Nucleus accumbens (tissue), 56 donors: ENCODE results near the gene SREBF1.

ENCODE experiments used
- DNase-seq, 56 donors: peaks; one replicate each; lab custom pipeline; 2025; lab: John Stamatoyannopoulos, UW

SREBF1 gene

DNA sequence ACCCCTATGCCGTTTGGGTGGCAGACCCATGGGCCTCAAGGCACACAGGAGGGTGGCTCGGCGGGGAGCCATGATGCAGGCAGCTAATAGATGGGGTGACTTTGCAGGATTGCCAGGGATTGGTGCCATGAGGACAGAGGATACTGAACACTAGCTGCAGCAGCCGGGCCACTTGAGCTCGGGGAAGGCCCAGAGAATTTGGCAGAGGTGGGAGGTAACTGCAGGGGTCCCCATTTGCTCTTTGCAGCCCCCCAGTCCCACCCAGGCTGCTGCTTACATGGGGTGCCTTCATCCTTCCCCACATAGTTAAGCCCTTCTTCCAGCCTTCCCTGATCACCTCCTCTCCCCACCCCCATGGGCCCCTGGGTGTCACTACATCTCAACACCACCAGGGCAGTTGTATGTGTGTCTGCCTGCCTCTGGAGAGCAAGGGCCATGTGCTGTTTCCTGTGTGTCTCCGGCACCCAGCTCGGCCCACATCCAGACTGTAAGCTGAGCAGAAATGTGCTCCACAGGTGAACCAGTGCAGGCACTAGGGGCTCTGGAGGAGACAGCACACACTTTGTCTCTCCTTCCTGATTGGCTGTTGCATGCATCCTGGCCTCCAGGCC, 52.0 kb downstream of the SREBF1 start:
- DNase-seq = peak in 20 of 56 donors; percentile 27 to 54 (median 41)

DNA sequence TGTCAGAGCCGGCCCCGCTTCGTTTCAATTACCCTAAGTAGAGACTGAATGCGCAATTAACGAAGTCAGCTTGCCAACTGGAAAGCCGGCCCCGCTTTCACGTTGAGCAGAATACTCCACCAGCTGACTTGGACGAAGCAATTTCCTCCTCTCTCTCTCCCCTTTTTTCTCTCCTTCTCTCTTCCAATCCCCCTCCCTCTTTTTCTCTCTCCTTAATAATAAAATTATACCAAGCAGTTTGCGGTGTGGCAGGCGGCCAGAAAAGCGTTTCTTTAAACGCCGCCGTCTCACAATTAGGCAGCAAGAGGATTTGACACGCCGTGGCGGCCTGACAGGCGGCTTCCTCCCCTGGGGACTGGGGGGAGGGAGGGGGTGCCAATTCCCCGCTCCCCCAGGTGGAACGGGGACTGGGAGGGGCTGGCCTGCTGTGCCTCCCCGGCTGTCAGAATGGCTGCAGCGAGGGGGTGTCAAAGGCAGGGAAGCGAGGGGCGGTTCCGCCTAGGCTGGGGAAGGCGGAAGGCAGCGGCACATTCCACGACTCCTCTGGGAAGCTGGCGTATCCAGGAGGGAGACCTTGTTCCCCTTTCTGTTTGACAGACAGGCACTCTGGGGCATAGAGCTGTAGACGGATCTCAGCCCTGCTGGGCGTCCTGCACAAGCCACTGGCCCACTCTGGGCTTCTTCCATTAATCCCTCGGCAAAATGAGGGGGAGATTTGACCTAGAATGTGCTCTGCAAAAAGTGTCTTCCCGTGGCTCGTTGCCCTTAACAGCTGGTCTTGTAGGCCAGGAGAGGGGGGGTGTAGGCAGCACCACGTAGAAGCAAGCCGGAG, 52.7 kb downstream of the SREBF1 start:
- peak in 49 of 56 donors; percentile 43 to 86 (median 68) for DNase-seq

DNA sequence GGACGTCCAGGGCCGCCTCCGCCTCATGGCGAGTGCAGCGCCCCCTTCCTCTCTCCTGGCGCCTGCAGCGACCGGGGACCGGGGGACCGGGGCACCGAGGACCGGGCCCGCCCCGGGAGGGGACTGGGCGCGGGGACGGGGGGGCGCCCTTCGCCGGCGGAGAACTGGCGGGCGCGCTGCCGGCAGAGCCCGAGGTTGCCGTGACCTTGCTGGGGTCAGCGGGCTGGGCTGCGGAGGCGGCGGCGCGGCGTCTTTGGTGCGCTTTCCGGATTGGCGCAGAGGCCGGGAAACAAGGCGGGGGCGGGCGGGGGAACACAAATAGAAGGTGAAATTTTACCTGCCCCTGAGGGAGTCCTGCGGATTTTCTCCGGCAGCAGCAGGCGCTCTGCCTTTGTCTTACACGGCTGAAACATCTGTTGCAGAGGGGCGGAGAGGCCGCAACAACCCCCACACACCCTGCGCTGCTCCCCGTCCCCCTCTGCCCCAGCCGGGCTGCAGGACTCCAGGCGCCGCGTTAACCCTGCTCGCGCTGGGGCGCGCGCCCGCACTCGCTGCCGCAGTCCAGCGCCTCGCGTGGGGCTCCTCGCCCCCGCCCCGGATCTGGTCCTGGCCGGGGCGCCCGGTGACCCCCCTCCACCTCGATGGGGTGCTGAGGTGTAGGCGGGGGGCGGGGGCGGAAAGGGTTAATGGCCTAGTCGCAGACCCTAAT, 53.5 kb downstream of the SREBF1 start:
- DNase-seq = peak in 46 of 56 donors; percentile 37 to 87 (median 64)

DNA sequence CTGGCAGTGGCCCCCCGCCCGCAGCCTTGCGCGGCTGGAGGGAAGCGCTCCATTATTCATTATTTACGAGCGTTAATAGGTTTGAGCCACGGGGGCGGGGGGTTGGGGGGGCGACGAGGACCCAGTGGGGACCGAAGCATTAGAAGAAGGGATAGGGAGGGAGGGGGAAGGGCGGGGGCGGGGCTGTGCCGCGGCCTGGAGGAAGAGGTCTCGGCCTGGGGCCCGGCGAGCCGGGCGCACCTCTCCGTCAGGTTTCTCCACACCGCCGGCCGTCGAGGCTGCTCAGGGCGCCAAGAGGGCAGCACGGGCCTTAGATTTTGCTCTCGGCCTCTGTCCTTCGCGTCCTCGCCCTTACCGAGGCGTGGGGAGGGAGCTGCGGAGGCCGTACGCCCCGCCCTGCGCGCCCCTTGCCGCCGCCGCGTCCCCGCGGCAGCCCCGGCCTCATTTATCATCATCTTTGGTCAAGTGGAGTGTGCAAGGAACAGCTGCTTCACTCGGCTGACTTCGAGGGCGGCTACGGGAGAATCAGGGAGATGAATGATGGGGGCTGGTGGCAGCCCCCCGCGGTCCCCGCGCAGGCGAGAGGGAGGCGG, 54.2 kb downstream of the SREBF1 start:
- DNase-seq = peak in 26 of 56 donors; percentile 65 to 93 (median 81)

DNA sequence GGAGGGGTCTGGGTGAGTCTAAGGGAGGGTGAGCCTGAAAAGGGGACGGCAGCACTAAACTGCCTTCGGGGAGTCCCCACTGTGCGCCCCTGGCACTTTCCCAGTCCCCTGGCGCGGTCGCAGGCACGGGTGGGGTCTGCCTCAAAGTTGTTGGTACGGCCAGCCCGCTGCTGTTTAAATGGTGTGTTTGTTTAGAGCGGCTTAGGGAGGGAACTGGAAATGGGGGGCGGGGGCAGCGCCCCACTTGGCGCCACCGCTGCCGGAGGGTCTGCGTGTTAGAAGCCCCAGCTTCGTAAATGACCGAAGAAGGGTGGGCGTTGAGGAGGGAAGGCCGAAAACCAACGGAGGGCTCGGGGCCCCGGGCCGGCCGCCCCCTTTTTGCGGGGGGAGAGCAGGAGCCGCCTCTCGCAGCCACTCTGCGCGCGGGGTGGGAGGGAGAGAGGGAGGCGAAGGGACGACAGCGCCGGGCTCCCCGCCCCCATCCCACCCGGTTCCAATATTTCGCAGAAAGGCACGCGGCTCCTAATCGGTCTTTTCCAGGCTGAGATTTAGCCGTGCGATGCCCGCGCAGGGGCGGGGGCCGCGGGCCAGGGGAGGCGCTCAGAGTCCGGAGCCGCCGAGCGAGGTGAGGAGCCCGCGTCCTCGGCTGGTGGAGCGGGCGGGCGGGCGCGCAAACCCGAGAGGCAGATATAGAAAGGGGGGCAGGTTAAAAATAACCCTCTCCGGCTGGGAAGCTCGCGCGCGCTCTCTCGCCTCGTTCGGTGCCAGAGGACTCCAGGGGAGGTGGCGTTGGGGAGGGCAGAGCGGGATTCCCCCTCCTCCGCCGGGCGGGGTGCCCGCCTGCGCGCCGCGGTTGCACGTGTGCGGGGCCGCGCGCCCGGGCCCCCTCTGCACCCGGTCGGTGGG, 54.9 kb downstream of the SREBF1 start:
- peak in 55 of 56 donors; percentile 37 to 93 (median 84) for DNase-seq

DNA sequence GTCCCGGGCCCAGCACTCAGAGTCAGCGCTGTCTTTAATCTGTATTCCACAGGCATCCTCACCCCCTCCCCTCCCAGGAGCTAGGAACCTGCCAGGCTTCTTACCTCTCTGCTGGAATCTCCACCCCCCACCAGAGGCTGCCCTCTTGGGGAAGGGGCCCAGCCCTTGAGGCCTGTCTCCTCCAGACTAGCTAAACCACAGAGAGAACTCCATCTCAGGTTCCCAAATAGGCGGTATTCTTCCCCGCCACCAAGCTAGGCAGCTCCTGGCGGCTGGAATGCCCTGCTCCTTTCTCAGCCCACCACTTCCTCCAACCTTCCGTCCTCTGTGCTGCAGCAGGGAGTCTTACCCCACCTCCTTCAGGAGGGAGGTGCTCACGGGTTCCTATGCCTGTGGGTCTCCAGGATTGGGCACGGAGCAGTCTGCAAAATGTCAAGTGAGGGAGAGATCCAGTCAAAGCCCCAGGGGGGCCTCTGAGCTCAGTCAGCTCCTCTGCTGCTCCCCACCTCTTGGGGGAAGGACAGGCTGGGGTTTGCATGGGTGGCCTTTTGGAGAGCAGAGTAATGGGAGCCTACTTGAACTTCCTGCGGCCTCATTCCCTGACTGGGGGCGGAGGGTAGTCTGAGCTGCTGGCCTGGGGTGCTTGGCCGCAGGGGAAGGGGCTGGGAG, 55.7 kb downstream of the SREBF1 start:
- DNase-seq = peak in 34 of 56 donors; percentile 23 to 77 (median 52)

DNA sequence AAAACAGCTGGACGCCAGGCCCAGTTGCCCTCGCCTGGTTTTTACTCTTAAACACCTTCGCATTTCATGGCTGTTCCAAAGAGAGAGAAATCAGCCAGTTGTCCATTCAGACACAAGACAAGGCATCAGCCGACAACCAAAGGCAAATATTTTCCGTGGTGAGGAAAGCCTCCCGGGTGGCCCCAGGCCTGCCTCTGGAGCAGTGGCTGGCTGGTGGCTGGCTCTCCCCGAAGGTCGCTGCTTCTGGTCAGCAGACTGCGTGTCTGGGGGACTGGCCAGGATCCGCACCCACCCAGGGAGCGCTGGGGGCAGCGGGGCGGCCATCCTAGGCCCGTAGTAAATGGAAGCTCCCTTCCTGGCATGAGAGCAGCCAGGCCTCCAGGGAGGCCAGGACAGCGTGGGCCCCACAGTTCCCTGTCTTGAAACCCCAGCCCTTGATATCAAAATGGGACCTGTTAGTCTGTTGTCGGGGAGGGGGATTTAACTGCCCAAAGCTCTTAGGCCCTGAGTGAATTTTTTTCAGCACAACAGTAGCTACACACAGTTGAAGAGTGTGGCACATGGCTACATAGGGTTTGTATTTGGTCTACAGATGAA, 57.7 kb downstream of the SREBF1 start:
- peak in 6 of 56 donors; percentile 17 to 69 (median 38) for DNase-seq

DNA sequence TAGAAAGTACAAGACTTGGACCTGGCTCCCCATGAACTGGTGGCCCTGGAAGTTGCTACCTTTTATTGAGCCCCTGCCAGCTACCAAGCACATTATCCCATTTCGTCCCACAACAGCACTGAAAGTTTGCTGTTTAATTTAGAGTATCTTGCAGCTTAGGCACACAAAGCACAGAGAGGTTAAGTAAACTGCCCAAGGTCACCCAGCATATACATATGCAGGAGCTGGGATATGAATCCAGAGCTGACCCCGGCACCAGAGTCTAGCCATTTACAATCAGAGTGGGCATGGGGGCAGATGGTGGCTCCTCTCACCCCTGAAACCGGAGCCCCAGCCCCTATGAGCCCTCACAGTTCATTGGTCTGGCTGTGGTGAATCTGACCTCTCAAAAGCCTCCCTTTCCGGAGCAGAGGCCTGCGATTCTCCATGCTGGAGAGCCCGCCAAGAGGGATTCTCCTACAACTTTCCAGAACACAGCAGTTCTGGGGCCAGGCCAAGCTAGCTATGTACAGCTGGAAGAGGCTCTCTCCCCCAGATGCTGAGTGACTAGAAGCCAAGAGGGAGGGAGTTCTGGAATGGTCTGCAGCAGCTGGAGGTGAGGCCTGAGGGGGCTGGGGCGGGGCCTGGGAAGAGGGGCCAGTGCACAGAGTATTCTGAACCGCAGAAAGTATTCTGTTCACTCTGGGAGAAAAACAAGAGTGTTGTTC, 58.3 kb downstream of the SREBF1 start:
- peak in 44 of 56 donors; percentile 20 to 88 (median 61) for DNase-seq

DNA sequence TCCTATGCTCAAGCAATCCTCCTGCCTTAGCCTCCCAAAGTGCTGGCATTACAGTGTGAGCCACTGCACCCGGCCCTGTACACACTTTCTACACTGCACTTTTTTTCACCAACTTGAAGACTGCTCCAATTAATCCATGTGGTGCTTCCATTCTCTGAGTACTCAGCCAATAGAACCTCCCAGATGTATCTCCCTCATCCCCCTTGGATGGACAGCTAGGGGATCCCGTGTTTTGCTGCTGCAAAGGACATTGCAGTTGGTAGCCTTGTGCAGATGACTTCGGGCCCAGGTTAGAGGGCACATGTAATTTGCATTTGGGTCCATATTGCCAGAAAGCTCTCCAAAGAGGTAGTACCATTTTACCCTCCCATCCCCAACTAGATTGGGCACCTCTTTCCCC, 59.9 kb downstream of the SREBF1 start:
- no peak for DNase-seq

DNA sequence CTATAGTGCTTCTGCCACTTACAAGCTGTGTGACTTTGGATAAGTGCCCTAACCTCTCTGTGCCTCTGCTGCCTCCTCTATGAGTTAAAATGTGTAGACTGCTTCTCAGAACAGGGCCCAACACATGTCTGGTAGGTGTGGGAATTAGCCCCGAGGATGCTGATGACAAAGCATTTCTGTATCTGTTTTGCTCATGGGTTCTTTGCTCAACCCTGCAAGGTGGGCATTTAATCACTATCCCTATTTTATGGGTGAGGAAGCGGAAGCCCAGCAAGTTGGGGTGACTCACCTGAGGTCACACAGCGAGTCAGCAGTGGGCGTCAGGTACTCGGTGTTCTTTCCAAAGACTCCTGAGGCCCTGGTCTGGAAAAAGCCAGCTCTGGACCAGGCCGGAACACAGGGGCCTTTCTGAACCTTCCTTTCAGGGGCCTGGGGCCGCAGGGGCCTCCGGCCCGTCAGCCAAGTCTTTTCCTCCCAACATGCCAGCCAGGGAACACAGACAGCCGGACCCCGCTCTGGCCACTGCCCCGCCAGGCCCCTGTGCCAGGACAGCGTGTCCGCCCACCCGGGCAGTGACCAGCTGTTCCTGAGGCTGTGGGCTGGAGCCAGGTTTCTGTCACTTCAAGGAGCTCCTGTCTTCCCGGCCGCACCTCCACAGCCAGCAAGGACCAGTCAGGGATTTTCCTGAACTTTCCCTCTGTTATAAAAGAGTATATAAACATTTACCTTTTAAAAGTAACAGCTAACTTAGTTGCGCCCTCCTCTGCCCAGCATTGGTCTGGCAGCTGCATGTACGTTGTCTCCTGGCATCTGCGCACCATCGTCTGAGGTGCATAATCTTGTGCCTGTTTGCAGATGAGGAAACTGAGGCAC, 62.5 kb downstream of the SREBF1 start:
- DNase-seq = peak in 15 of 56 donors; percentile 10 to 47 (median 27)

DNA sequence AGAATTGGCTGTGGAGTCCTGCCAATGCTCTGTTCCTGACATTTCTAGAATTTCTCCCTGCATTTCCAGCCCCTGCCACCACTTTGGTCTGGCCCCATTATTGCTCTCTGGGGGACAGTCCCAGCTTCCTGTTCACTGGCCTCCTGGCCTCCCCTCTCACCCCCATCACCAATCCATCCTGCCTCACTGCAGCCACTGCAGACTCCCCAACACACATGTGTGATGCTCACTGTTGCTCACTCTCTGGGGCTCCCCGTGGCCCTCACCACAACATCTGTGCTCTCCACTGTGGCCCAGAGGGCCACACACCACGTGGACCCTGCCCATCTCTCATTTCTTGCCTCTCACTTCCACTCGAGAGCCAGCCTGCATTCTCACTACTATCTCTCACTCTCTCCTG, 64.6 kb downstream of the SREBF1 start:
- no peak for DNase-seq

DNA sequence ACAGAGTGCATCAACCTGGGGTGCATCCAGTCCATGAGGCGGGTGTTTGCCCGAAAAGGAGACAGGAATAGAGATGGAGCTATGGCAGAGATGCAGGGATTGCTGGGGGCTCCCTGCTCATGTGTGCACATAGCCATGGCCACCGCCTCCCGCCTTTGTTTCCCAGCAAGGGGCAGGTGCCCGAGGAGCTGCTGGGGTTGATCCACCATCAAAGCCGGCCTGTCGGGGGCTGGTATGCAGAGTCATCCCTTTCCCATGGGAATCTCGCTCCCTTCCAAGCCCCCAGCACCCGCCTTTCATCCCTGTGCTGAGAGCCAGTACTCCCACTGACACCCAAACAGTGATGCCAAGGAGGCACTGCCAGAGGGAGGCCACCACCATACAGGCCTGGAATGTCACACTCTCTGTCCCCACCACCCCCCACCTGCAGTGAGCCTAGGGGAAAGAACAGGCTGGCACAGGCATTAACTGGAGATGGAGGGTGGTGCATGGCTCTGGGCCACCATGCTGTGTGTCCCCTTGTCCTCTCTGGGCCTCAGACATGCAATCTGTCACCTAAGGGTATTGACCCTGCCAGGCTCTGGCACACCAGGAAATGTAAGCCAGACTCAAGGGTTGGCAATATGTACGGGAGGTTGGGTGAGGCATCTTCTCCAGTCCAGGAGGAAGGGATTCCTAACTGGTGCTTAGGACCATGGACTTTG, 65.1 kb downstream of the SREBF1 start:
- no peak for DNase-seq

DNA sequence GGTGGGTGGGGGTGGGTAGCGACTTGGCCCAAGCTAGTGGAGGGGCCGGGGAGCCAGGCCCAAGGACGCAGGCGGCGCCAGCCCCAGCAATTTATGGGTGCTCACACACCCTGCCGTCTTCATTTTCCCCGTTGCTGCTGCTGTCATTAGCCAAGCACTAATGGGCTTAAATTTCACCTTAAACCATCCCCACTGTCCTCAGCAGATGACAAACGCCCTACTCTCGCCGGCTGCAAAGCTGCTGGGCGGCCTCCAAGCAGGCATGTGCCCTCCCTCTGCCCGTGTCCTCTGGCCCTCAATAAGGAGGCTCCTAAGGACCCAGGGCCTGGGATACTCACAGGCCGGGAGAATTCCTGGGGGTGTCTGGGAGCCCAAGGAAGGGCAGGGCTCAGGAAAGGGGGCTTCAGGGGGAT, 66.1 kb downstream of the SREBF1 start:
- peak in 1 of 56 donors; percentile 13 for DNase-seq

DNA sequence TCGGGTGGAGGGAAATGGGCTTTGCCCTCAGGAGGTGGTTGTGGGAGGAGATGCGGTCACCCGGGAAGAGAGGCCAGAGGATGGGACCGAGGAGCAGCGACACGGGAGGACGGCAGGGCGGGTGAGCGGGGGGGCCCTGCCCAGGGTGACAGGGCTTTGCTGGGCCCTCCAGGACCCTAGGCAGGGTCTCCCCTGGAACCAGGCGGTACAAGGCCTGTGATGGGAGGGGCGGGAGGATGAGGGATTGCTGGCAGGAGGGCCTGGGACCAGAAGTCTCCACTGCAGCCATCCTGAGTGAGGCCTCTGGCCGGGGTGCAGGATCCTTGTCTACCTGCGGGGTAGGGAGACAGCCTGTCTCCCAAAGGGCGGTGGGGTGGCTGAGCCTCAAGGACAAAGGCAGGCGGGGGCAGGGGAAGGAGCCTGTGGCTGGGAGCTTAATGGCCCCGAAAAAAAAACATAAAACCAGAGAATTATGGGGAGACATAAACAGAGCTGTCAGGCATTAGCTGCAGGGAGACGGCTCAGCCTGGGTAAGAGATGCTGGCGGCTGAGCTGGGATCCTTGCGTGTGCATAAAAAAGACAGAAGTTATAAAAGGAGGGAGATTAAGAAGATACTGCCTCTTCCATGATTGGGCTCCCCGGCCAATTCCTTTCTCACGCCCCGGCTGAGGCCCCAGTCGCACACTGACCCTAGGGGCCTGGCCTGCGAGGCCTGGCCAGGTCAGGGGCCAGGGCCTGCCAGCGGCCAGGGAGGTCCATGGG, 66.7 kb downstream of the SREBF1 start:
- no peak for DNase-seq

DNA sequence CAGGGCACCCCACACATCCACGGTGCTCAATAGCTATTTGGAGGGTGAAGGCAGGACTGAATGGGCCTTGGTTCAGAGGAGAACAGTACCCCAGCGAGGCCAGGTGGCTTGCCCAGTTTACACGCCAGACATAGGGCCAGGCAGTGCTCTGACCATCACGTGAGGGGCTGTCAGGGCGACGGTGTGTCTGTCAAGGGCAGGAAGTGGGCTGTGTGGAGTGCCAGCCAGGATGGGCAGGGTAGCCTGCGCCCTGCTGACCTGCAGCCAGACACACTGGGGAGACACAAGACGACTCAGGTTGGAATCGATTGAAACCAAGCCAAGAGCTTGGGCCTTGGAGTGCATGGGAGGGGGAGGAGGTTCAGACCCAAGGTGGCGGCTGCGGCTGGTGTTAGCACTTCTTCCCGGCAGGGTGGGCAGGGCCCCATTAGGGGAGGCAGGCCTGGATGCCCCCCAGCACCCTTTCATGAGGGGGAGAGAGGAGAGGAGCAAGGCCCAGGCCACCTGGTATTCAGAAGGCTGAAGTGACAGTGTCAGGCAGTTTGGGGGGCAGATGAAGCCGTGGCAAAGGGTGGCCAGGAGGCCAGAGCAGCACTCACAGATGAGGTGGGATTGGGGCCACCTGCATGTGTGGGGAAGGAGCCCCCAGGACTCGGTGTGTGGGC, 68.2 kb downstream of the SREBF1 start:
- DNase-seq = no peak
